Ectodermal cell (in vitro differentiated cells): ENCODE data around the gene ACTR3.

Experiments used
- H3K27ac ChIP-seq: 2 replicates; pipeline ENCODE4 v1.7.0; 2013; ENCODE audit warnings: mild to moderate bottlenecking, low read depth, low read length; ENCODE audit not compliant: insufficient read depth, poor library complexity, severe bottlenecking
- H3K27me3 ChIP-seq: 2 replicates; pipeline ENCODE4 v1.7.0; 2013; ENCODE audit warnings: mild to moderate bottlenecking, low read length; ENCODE audit not compliant: insufficient read depth, control insufficient read depth, poor library complexity, severe bottlenecking
- H3K36me3 ChIP-seq: one replicate; pipeline ENCODE4 v1.7.0; 2013; ENCODE audit warnings: low read length; ENCODE audit not compliant: control insufficient read depth, insufficient read depth
- H3K4me1 ChIP-seq: one replicate; pipeline ENCODE4 v1.7.0; 2013; ENCODE audit warnings: low read length; ENCODE audit not compliant: control insufficient read depth, insufficient read depth
- H3K4me3 ChIP-seq: 2 replicates; pipeline ENCODE4 v1.7.0; 2013; ENCODE audit warnings: low read depth, low read length, control low read depth; ENCODE audit not compliant: insufficient read depth
- H3K9me3 ChIP-seq: 2 replicates; pipeline ENCODE4 v1.7.0; 2013; ENCODE audit warnings: mild to moderate bottlenecking, low read length, moderate library complexity; ENCODE audit not compliant: control insufficient read depth
- WGBS, 2 experiments: methylation state at CpG; one replicate each; pipeline ENCODE4 v1.1.7; 2013; ENCODE audit warnings: missing lambda C conversion rate in 2 of 2; 5-methylcytosine and 5-hydroxymethylcytosine counted together

ACTR3 gene

DNA sequence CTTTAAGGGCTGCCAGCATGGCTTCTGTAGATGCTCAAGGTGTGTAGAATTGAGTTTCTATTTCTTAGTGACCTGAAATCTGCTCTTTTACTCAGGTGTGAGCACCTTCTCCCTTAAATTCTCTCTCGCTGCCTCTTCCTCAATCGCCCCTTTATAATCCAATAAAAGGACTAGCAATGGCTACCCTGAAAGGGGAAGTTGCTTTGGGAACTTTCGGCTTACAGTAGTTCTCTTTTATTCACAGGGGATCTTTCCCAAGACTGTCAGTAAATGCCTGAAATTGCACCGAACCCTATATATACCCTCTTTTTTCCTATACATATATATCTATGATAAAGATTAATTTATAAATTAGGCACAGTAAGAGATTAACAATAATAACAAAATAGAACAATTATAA is 121.8 kb downstream of the ACTR3 start:
- Histone ChIP-seq H3K27ac (no peak overlapping the region), H3K4me3 (no peak overlapping the region), H3K9me3 (no peaks in the 10 kb centered on the region), H3K27me3 (no peaks in the 10 kb centered on the region), H3K36me3 (no peaks in the 10 kb centered on the region), H3K4me1 (no peaks in the 10 kb centered on the region)
- WGBS, 2 experiments: 78 to 92% methylated on average over 2 of the region's 4 CpGs
